Regular cardiac myocyte (primary cell): ENCODE results near the gene PNMA8A. TPM values are rescaled to one million over a fixed set of nuclear protein-coding genes. Genes with fewer than 3 reads are reported as not detected.

ENCODE experiments used
- total RNA-seq: library from RNA; depleted of rRNA; stranded (reverse); fragments of >200 nt; gene quantifications from 2 replicates; pipeline ENCODE4 v1.2.3, GENCODE V29; 2014

PNMA8A gene, protein sequence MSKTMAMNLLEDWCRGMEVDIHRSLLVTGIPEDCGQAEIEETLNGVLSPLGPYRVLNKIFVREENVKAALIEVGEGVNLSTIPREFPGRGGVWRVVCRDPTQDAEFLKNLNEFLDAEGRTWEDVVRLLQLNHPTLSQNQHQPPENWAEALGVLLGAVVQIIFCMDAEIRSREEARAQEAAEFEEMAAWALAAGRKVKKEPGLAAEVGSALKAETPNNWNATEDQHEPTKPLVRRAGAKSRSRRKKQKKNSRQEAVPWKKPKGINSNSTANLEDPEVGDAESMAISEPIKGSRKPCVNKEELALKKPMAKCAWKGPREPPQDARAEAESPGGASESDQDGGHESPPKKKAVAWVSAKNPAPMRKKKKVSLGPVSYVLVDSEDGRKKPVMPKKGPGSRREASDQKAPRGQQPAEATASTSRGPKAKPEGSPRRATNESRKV
- total RNA-seq = 0.77 and 2.8 TPM in 2 replicates

DNA sequence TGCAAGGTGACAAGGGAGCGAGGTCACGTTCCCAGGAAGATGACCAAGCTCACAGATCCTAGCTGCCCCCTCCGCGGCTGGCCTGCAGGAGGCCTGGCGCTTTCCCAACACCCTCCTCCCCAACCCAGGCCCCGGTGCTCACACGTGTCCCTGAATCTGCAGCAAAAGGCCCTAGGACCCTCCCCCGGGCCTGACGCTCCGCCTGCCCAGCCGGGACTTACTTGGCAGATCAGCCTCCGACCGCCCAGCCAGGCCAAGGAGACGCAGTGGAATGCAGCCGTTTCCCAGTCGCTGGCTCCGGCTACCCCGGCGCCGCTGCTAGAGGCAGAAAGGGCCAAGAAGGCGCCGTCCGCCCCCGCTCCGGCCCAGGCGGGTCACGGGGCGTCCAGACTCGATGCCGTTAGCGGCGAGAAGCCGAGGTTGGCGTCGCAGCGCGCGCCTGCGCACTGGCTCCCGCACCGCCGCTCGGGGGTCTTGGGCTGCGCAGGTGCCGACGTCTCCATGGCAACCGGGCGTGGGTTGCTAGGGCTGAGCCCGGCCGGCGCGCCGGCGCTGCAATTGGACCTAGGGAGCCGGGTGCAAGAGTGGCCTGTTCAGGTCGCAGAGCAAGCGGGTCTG, at the start of gene PNMA8A:
TSS of gene PNMA8A (minus strand) at position 448 of the 618 bp plus-strand sequence. CDS start 528 bp downstream, outside the sequence.

DNA sequence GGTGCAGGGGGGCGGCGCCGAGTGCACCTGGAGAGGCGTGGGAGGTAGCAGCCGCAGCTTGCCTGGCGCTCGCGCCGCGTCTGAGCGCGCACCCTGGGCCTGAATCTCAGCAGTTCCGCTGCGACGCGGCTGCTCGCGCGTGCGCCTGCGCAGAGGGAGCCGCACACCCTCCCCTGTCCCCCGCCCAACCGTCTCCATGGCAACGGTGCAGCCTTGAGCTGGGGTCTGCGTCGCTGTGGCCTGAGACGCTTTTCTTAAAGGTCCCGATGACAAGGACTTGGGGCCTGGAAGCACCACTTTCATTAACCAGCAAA, 24.4 kb upstream of the PNMA8A start, which contains the start of gene PNMA8B:
TSS of gene PNMA8B (minus strand) at position 82 of the 314 bp plus-strand sequence. CDS start 402 bp downstream, outside the sequence.

DNA sequence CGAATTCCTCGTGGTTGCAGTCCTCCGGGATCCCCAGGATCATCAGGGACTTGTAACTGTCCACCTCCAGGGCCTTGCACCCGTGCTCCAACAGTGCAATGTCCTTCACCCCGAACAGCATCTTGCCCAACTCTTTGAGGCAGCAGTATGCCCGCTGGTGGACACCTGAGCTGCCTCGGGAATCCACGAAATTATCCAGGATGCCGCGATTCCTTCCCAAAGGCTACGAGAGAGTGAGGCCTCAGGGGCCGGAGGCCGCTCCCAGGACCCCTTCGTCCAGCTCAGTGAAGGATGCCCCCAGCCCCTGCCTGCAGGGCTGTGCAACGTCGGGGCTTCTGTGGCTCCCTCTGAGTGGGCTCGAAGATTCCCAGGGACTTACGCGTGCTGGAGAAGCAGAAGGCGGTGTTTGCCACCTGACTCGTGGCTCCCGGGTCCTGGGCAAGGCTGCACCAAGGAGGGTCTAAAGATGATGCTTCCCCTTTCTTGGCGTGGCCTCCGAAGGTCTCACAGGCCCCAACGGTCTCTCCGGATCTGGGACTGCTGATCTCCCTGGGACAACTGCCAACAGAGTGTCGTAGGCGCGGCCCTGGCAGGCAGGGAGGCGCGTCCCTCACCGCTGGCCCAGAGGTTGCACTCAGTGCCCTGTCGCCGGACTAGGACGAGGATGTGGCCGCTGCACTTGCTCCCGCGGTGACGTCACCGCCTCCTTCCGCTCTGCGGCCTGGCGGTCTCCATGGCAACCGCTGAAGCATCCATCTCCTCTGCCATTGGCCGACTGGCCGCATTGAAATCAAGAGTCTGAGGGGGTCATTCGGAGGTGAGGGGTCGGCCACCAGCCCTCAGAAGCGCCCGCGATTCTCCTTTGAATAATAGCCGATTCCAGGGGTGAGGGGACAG, 42.9 kb downstream of the PNMA8A start, which contains the start of gene PNMA8C:
TSS of gene PNMA8C (minus strand) at position 698 of the 897 bp plus-strand sequence. CDS start at position 121, 577 bp downstream.

Other genes with a start within 250 kb of the PNMA8A start
- not detected in 2 replicates for gene IGFL1, start 241.8 kb downstream of the PNMA8A start, total RNA-seq
- under 0.01 and 1.1 TPM in 2 replicates for gene HIF3A, start 174.5 kb downstream of the PNMA8A start, total RNA-seq
- 33.0 and 79.9 TPM in 2 replicates for gene PPP5C, start 124.5 kb downstream of the PNMA8A start, total RNA-seq
- 12.8 and 21.1 TPM in 2 replicates for gene CCDC8, start 58.0 kb downstream of the PNMA8A start, total RNA-seq
- gene PNMA8C, start 42.6 kb downstream of the PNMA8A start, total RNA-seq = 0.19 and 0.28 TPM in 2 replicates
- 0.19 and 1.4 TPM in 2 replicates for gene PNMA8B, start 24.3 kb upstream of the PNMA8A start, total RNA-seq
- 179 and 296 TPM in 2 replicates for gene CALM3, start 129.8 kb upstream of the PNMA8A start, total RNA-seq
- 7.5 and 16.3 TPM in 2 replicates for gene PTGIR, start 153.5 kb upstream of the PNMA8A start, total RNA-seq
- not detected in 2 replicates for gene GNG8, start 164.6 kb upstream of the PNMA8A start, total RNA-seq
- gene DACT3, start 189.6 kb upstream of the PNMA8A start, total RNA-seq = 2.9 and 5.9 TPM in 2 replicates
- gene PRKD2, start 245.6 kb upstream of the PNMA8A start, total RNA-seq = 11.3 and 18.8 TPM in 2 replicates